RWPE2 (cell line): ENCODE measurements around the gene AICDA.

ENCODE experiments used
- ATAC-seq: fragments of 200-7000 bp; cut with Tn5 transposase; 3 replicates; pipeline ENCODE4 v1.9.1; 2021; ENCODE audit warnings: low read depth
- DNase-seq: peaks from one replicate; pipeline ENCODE4 v3.0.0-alpha.2; 2020; ENCODE audit warnings: low spot score
- H3K27ac ChIP-seq: fragments of 450-650 bp; 2 replicates; pipeline ENCODE4 v1.5.1; 2017; ENCODE audit warnings: mild to moderate bottlenecking; ENCODE audit not compliant: poor library complexity, severe bottlenecking
- H3K27me3 ChIP-seq: fragments of 250-450 bp; sonication (Bioruptor Pico); 2 replicates; pipeline ENCODE4 v1.5.1; 2021; ENCODE audit warnings: mild to moderate bottlenecking, moderate library complexity; ENCODE audit not compliant: insufficient read depth, poor library complexity, severe bottlenecking
- H3K36me3 ChIP-seq: fragments of 250-450 bp; sonication (Bioruptor Pico); 2 replicates; pipeline ENCODE4 v1.5.1; 2020; ENCODE audit warnings: low read depth, mild to moderate bottlenecking, moderate library complexity
- H3K4me1 ChIP-seq: fragments of 250-450 bp; sonication (Bioruptor Pico); 2 replicates; pipeline ENCODE4 v1.5.1; 2021; ENCODE audit warnings: mild to moderate bottlenecking, moderate library complexity; ENCODE audit not compliant: insufficient read depth, poor library complexity, severe bottlenecking
- H3K4me3 ChIP-seq: fragments of 250-450 bp; sonication (Bioruptor Pico); 2 replicates; pipeline ENCODE4 v1.5.1; 2021; ENCODE audit warnings: mild to moderate bottlenecking, moderate library complexity; ENCODE audit not compliant: severe bottlenecking
- H3K9me3 ChIP-seq: fragments of 250-450 bp; sonication (Bioruptor Pico); 2 replicates; pipeline ENCODE4 v1.5.1; 2021; ENCODE audit warnings: mild to moderate bottlenecking, moderate library complexity; ENCODE audit not compliant: severe bottlenecking
- TF ChIP-seq, protein P1 (sequence below): fragments of 450-650 bp; IDR thresholded peaks from one replicate; pipeline ENCODE4 v1.5.1; 2017; ENCODE audit warnings: mild to moderate bottlenecking, moderate library complexity; ENCODE audit not compliant: poor library complexity, severe bottlenecking

Gene AICDA

DNA sequence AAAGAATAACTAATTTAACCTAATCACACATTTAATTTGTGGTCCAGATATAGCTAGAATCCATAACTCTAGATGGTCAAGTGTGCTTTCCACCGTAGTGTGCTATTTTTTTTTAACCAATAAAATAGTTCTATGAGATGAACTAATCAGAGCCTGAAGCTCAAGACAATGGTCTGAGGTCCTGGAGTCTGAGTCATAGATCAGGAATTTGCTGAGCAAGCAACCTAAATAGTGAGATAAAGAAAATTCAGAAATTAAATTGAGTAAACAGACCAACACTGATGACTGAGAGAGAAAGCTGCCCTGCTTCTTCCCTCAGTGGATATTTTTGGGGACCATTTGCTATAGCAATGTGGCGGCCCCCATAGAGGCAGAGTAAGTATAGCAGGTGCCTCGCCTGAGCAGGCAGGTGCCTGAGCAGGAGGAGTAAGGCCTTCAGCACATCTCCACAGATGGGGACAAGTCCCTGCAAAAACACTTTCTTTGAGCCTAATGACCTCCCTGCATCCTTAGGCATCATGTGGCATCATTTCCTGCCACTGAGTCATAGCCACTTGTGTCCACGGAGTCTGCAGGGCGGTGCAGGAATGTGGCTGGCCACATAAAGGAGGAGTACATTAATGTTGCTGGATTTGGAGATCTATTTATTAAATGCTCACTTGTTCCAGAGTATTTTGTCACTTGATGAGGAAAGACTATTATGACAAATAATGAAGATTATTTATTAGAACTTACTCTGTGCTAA is 58.0 kb downstream of the AICDA start:
- TF ChIP-seq, protein P1, sequence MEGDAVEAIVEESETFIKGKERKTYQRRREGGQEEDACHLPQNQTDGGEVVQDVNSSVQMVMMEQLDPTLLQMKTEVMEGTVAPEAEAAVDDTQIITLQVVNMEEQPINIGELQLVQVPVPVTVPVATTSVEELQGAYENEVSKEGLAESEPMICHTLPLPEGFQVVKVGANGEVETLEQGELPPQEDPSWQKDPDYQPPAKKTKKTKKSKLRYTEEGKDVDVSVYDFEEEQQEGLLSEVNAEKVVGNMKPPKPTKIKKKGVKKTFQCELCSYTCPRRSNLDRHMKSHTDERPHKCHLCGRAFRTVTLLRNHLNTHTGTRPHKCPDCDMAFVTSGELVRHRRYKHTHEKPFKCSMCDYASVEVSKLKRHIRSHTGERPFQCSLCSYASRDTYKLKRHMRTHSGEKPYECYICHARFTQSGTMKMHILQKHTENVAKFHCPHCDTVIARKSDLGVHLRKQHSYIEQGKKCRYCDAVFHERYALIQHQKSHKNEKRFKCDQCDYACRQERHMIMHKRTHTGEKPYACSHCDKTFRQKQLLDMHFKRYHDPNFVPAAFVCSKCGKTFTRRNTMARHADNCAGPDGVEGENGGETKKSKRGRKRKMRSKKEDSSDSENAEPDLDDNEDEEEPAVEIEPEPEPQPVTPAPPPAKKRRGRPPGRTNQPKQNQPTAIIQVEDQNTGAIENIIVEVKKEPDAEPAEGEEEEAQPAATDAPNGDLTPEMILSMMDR, result no peak
- no peaks in the 10 kb centered on the region for H3K9me3 ChIP-seq
- no peak for DNase-seq
- no peaks in the 10 kb centered on the region for H3K4me1 ChIP-seq
- no peaks in the 10 kb centered on the region for H3K27me3 ChIP-seq
- no peak overlapping the region for H3K27ac ChIP-seq
- no peak for ATAC-seq
- H3K36me3 ChIP-seq, result no peaks in the 10 kb centered on the region
- no peak overlapping the region for H3K4me3 ChIP-seq

DNA sequence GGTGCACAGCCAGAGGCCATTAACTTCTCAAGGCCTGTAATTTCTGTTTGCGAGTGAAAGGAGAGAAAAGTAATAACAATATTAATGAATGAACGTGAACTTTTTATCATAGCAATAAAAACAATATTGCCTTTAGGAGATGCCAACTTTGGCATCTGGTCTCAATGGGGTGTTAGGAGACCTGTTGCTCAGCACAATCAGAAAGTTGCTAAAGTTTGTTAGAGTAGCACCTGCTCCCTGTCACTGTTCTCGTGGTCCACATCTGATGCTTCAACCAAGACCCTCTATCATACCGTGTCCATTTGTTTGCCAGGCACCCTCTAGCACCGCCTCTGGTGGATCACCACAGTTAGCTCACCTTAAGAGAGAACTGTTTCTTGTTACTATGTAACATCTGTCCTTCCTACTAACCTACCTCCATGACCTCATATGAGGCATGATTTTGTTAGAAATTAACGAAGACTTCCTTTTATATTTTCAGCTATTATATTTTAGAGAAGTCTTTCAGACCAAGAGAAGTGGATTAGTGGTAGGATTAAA is 59.5 kb downstream of the AICDA start:
- Histone ChIP-seq H3K4me3 (no peak overlapping the region), H3K4me1 (no peaks in the 10 kb centered on the region), H3K9me3 (no peaks in the 10 kb centered on the region), H3K27me3 (no peaks in the 10 kb centered on the region), H3K36me3 (no peaks in the 10 kb centered on the region), H3K27ac (no peak overlapping the region)
- TF ChIP-seq, protein P1, result no peak
- ATAC-seq (no peak), DNase-seq (no peak)
